K562 treated with DMSO at 1 percent for 48 hours (cell line): ENCODE results near the gene FAM110D. TPM values are rescaled to one million over a fixed set of nuclear protein-coding genes. Genes with fewer than 3 reads are reported as not detected.

Experiments
- total RNA-seq: library from RNA; unstranded; fragments of 300-600 nt; gene quantifications from 2 replicates; pipeline ENCODE4 v1.2.3, GENCODE V29; 2022; ENCODE audit warnings: low replicate concordance; ENCODE audit errors: extremely low read depth

Gene FAM110D
- not detected in 2 replicates for total RNA-seq

GRCh38 chr1:26158908-26159742 lies at the start of gene FAM110D:
Gene FAM110D, plus strand, starts transcription at chr1:26159079. Its CDS starts 2,213 bp downstream, at chr1:26161292.

GRCh38 chr1:26111530-26112406 lies 47.1 kb upstream of the FAM110D start, which contains the start of gene PDIK1L:
Gene PDIK1L, plus strand, starts transcription at chr1:26111824. Its CDS starts 2,485 bp downstream, at chr1:26114309.

GRCh38 chr1:26168410-26169197 lies 9.7 kb downstream of the FAM110D start, which contains the start of gene C1orf232:
Gene C1orf232, minus strand, starts transcription at chr1:26168963. Its CDS starts 464 bp downstream, at chr1:26168499.

DNA sequence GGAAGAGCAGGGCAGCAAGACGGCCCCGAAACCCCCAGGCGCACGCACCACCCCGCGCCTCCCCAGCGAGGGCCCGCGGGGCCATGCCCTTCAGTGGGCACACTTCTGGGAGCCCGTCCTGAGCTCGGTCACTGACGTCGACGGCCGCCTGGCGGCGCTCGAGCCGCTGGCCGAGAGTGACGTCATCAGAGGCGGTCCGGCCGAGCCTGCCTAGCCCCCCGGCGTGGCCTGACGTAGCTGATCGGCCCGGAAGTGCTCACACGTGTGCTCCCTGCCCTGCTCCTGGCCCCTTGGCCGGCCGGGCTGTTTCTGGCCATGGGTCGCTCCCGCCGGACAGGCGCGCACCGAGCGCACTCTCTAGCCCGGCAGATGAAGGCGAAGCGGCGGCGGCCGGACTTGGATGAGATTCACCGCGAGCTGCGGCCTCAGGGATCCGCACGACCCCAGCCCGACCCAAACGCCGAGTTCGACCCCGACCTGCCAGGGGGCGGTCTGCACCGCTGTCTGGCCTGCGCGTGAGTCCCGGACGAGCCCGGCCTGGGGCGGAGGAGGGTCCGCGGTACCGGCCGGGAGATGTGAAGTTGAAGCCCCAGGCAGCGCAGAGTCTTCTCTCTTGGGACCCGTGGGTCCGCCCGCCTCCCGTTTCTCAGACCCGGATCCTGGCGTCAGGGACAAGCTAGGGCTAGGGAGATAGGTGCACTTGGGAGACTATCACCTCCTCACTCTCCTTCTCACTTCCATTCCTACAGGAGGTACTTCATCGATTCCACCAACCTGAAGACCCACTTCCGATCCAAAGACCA lies 11.0 kb downstream of the FAM110D start, which contains the start of gene ZNF593:
Gene ZNF593 (plus strand): TSS at position 240 of the 803 bp plus-strand sequence. CDS start 76 bp downstream, at position 316.

GRCh38 chr1:26171084-26172072 lies 12.5 kb downstream of the FAM110D start, which contains the start of gene ZNF593OS:
Gene ZNF593OS, minus strand, starts transcription at chr1:26171832. Its CDS starts 171 bp downstream, at chr1:26171661.

DNA sequence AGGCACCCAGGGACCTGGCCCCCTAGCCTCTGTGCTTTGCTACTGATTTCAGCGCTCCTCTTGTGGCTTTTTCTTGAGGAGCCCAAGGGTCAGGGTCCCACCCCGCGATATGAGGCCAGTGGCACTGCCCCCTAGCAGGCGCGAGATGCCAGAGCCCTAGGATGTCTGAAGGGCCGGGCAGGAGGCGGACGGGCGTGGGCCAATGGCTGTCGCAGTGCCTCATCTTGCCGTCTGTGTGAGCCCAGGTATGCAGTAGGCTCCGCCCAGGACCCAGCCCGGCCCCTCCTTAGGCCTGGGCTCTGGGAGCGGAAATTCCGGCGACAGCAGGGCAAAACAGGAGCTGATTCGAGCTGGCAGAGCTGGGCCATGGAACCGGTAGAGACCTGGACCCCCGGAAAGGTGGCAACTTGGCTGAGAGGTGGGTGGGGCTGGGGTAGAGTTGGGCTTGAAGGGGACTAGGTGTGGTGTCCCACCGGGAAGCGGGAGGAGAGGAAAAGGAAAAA lies 18.4 kb downstream of the FAM110D start, which contains the start of gene CNKSR1:
Gene CNKSR1 (plus strand): TSS at position 310 of the 503 bp plus-strand sequence. CDS start 57 bp downstream, at position 367.

DNA sequence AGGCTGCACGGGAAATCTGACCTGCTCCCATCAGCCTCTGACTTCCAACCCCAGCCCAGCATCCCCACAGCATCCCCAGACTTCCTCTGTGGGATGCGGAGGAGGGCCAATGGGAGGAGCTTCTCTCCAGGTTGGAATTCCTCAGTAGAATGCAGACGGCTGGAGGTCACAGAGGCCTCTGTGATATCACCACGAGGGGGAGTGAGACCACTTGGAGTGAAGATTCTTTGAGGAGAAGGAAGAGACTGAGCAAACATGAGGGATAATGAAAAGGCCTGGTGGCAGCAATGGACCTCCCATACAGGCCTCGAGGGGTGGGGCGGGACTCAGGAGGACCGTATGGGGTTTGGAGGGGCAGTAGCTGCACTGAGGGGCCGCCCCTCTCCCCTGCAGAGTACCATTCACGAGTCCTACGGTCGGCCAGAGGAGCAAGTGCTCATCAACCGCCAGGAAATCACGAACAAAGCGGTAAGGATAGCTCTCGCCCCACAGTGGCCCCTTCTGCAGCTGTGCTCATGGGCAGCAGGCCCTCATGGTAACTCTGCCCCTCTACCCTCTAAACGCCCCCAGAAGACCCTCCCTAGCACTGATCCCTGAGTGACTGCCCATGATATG lies 31.6 kb downstream of the FAM110D start, which contains the start of gene CATSPER4:
Gene CATSPER4 (plus strand): TSS at position 230 of the 615 bp plus-strand sequence. CDS start 26 bp downstream, at position 256.

Other genes starting within 250 kb of the FAM110D start
- gene PAFAH2, start 161.0 kb upstream of the FAM110D start, total RNA-seq, result not detected in 2 replicates
- gene EXTL1, start 137.3 kb upstream of the FAM110D start, total RNA-seq, result not detected in 2 replicates
- not detected in 2 replicates for gene SLC30A2, start 113.0 kb upstream of the FAM110D start, total RNA-seq
- gene TRIM63, start 91.4 kb upstream of the FAM110D start, total RNA-seq, result not detected in 2 replicates
- not detected in 2 replicates for gene PDIK1L, start 47.3 kb upstream of the FAM110D start, total RNA-seq
- gene C1orf232, start 9.9 kb downstream of the FAM110D start, total RNA-seq, result not detected in 2 replicates
- not detected in 2 replicates for gene ZNF593, start 10.8 kb downstream of the FAM110D start, total RNA-seq
- gene ZNF593OS, start 12.8 kb downstream of the FAM110D start, total RNA-seq, result not detected in 2 replicates
- gene CNKSR1, start 18.4 kb downstream of the FAM110D start, total RNA-seq, result not detected in 2 replicates
- not detected in 2 replicates for gene CATSPER4, start 31.5 kb downstream of the FAM110D start, total RNA-seq
- gene CEP85, start 75.1 kb downstream of the FAM110D start, total RNA-seq, result not detected in 2 replicates
- not detected in 2 replicates for gene SH3BGRL3, start 121.0 kb downstream of the FAM110D start, total RNA-seq
- not detected in 2 replicates for gene UBXN11, start 147.6 kb downstream of the FAM110D start, total RNA-seq
- gene CD52, start 158.9 kb downstream of the FAM110D start, total RNA-seq, result not detected in 2 replicates
- not detected in 2 replicates for gene CRYBG2, start 195.1 kb downstream of the FAM110D start, total RNA-seq
- not detected in 2 replicates for gene ZNF683, start 213.7 kb downstream of the FAM110D start, total RNA-seq